ENCODE results near the gene EHMT2.

The EHMT2 gene

DNA sequence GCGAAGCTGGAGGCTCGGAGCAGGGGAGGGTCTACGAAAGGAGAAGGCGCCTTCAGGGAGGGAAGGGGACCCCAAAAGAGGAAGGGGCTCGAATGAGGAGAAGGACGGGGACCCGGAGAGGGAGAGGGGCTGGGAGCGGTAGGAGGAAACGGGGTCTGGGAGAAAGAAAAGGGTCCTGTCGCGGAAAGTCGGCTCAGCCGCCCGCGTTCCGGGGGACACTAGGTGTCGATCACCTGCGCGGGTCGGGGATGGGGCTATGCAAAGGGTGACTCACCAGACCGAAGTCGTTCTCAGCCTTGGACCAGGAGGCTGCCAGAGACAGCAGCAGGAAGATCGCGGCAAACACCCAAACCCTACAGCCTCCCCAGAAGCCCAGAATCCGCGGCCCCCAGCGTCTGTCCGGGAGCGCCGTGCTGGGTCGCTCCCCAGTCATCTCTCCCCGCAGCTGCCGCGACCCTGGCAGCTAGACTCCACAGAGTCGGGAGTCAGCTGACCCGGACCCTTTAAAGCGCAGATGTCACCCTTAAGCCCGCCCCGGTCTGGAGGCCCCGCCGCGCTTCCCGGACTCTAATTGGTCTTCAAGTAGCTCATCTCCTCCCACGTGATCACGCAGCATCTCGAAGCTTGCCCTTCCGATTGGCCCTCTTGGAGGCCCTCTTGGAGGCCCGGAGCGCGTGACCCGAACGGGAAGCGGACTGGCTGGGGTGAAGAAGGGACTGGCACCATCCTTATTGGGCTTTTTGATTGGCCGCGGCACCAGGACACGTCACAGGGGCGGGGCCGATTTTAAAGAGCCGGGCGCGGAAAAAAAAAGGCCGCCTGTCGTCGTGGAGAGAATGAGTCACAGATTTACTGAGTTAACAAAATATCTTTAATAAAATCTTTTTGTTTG is 34.9 kb downstream of the EHMT2 start, which contains the start of gene NEU1 (continued):
- TF ChIP-seq ZNF133 (tag by site-specific recombination; IDR thresholded peaks at IDR 0.05) (no peak), ZNF776 (tag by site-specific recombination; IDR thresholded peaks at IDR 0.05; ENCODE audit: borderline replicate concordance) (no peak), ZNF174 (tag by site-specific recombination; IDR thresholded peaks at IDR 0.05) (no peak), ZNF660 (tag by site-specific recombination; IDR thresholded peaks at IDR 0.05) (peak; percentile 51), GLIS1 (tag by site-specific recombination; IDR thresholded peaks at IDR 0.05) (peak; percentile 58), KLF8 (tag by site-specific recombination; IDR thresholded peaks at IDR 0.05) (no peak), ZSCAN23 (tag by site-specific recombination; IDR thresholded peaks at IDR 0.05) (no peak; the same call in 1 of the 2 replicates), HOXA7 (CRISPR knock-in tag; IDR thresholded peaks at IDR 0.05; ENCODE audit: borderline replicate concordance) (no peak), ZNF596 (tag by site-specific recombination; IDR thresholded peaks at IDR 0.05) (no peak), ZNF426 (tag by site-specific recombination; IDR thresholded peaks at IDR 0.05) (no peak), ZNF112 (tag by site-specific recombination; IDR thresholded peaks at IDR 0.05) (no peak), ZBTB17 (tag by site-specific recombination; IDR thresholded peaks at IDR 0.05) (0 out of 2 replicates have a peak, but pooled peaks have one; percentile 40), ZNF140 (tag by site-specific recombination; IDR thresholded peaks at IDR 0.05) (no peak), MYNN (tag by site-specific recombination; IDR thresholded peaks at IDR 0.05; ENCODE audit: borderline replicate concordance) (no peak), SCRT1 (tag by site-specific recombination; IDR thresholded peaks at IDR 0.05; ENCODE audit: borderline replicate concordance) (no peak)
- TF ChIP-seq, protein P1, sequence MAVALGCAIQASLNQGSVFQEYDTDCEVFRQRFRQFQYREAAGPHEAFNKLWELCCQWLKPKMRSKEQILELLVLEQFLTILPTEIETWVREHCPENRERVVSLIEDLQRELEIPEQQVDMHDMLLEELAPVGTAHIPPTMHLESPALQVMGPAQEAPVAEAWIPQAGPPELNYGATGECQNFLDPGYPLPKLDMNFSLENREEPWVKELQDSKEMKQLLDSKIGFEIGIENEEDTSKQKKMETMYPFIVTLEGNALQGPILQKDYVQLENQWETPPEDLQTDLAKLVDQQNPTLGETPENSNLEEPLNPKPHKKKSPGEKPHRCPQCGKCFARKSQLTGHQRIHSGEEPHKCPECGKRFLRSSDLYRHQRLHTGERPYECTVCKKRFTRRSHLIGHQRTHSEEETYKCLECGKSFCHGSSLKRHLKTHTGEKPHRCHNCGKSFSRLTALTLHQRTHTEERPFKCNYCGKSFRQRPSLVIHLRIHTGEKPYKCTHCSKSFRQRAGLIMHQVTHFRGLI (tag by site-specific recombination; IDR thresholded peaks at IDR 0.05) = no peak
- TF ChIP-seq, protein P2, sequence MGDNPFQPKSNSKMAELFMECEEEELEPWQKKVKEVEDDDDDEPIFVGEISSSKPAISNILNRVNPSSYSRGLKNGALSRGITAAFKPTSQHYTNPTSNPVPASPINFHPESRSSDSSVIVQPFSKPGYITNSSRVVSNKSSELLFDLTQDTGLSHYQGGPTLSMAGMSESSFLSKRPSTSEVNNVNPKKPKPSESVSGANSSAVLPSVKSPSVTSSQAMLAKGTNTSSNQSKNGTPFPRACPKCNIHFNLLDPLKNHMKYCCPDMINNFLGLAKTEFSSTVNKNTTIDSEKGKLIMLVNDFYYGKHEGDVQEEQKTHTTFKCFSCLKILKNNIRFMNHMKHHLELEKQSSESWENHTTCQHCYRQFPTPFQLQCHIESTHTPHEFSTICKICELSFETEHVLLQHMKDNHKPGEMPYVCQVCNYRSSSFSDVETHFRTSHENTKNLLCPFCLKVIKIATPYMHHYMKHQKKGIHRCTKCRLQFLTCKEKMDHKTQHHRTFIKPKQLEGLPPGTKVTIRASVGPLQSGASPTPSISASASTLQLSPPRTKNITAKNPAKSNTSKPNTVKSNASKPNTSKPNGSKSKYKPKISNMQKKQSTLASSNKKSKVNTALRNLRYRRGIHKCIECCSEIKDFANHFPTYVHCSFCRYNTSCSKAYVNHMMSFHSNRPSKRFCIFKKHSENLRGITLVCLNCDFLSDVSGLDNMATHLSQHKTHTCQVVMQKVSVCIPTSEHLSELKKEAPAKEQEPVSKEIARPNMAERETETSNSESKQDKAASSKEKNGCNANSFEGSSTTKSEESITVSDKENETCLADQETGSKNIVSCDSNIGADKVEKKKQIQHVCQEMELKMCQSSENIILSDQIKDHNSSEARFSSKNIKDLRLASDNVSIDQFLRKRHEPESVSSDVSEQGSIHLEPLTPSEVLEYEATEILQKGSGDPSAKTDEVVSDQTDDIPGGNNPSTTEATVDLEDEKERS (tag by site-specific recombination; IDR thresholded peaks at IDR 0.05) = no peak; the same call in 1 of the 2 replicates
- TF ChIP-seq, protein P3, sequence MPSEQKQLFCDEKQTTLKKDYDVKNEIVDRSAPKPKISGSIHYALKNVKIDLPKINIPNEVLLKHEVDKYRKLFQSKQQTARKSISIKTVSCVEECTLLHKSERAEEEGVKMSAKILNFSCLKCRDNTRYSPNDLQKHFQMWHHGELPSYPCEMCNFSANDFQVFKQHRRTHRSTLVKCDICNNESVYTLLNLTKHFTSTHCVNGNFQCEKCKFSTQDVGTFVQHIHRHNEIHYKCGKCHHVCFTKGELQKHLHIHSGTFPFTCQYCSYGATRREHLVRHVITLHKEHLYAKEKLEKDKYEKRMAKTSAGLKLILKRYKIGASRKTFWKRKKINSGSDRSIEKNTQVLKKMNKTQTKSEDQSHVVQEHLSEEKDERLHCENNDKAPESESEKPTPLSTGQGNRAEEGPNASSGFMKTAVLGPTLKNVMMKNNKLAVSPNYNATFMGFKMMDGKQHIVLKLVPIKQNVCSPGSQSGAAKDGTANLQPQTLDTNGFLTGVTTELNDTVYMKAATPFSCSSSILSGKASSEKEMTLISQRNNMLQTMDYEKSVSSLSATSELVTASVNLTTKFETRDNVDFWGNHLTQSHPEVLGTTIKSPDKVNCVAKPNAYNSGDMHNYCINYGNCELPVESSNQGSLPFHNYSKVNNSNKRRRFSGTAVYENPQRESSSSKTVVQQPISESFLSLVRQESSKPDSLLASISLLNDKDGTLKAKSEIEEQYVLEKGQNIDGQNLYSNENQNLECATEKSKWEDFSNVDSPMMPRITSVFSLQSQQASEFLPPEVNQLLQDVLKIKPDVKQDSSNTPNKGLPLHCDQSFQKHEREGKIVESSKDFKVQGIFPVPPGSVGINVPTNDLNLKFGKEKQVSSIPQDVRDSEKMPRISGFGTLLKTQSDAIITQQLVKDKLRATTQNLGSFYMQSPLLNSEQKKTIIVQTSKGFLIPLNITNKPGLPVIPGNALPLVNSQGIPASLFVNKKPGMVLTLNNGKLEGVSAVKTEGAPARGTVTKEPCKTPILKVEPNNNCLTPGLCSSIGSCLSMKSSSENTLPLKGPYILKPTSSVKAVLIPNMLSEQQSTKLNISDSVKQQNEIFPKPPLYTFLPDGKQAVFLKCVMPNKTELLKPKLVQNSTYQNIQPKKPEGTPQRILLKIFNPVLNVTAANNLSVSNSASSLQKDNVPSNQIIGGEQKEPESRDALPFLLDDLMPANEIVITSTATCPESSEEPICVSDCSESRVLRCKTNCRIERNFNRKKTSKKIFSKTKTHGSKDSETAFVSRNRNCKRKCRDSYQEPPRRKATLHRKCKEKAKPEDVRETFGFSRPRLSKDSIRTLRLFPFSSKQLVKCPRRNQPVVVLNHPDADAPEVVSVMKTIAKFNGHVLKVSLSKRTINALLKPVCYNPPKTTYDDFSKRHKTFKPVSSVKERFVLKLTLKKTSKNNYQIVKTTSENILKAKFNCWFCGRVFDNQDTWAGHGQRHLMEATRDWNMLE (tag by site-specific recombination; conservative IDR thresholded peaks at IDR 0.05; ENCODE audit: low read depth) = no peak
- TF ChIP-seq, protein P4, sequence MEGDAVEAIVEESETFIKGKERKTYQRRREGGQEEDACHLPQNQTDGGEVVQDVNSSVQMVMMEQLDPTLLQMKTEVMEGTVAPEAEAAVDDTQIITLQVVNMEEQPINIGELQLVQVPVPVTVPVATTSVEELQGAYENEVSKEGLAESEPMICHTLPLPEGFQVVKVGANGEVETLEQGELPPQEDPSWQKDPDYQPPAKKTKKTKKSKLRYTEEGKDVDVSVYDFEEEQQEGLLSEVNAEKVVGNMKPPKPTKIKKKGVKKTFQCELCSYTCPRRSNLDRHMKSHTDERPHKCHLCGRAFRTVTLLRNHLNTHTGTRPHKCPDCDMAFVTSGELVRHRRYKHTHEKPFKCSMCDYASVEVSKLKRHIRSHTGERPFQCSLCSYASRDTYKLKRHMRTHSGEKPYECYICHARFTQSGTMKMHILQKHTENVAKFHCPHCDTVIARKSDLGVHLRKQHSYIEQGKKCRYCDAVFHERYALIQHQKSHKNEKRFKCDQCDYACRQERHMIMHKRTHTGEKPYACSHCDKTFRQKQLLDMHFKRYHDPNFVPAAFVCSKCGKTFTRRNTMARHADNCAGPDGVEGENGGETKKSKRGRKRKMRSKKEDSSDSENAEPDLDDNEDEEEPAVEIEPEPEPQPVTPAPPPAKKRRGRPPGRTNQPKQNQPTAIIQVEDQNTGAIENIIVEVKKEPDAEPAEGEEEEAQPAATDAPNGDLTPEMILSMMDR (tag by site-specific recombination; IDR thresholded peaks at IDR 0.05) = no peak
- TF ChIP-seq, protein P5, sequence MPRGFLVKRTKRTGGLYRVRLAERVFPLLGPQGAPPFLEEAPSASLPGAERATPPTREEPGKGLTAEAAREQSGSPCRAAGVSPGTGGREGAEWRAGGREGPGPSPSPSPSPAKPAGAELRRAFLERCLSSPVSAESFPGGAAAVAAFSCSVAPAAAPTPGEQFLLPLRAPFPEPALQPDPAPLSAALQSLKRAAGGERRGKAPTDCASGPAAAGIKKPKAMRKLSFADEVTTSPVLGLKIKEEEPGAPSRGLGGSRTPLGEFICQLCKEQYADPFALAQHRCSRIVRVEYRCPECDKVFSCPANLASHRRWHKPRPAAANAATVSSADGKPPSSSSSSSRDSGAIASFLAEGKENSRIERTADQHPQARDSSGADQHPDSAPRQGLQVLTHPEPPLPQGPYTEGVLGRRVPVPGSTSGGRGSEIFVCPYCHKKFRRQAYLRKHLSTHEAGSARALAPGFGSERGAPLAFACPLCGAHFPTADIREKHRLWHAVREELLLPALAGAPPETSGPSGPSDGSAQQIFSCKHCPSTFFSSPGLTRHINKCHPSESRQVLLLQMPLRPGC (tag by site-specific recombination; IDR thresholded peaks at IDR 0.05) = peak; percentile 75; the same call in 1 of the 2 replicates
- TF ChIP-seq, protein P6, sequence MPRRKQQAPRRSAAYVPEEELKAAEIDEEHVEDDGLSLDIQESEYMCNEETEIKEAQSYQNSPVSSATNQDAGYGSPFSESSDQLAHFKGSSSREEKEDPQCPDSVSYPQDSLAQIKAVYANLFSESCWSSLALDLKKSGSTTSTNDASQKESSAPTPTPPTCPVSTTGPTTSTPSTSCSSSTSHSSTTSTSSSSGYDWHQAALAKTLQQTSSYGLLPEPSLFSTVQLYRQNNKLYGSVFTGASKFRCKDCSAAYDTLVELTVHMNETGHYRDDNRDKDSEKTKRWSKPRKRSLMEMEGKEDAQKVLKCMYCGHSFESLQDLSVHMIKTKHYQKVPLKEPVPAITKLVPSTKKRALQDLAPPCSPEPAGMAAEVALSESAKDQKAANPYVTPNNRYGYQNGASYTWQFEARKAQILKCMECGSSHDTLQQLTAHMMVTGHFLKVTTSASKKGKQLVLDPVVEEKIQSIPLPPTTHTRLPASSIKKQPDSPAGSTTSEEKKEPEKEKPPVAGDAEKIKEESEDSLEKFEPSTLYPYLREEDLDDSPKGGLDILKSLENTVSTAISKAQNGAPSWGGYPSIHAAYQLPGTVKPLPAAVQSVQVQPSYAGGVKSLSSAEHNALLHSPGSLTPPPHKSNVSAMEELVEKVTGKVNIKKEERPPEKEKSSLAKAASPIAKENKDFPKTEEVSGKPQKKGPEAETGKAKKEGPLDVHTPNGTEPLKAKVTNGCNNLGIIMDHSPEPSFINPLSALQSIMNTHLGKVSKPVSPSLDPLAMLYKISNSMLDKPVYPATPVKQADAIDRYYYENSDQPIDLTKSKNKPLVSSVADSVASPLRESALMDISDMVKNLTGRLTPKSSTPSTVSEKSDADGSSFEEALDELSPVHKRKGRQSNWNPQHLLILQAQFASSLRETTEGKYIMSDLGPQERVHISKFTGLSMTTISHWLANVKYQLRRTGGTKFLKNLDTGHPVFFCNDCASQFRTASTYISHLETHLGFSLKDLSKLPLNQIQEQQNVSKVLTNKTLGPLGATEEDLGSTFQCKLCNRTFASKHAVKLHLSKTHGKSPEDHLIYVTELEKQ (tag by site-specific recombination; IDR thresholded peaks at IDR 0.05; ENCODE audit: borderline replicate concordance) = no peak
